ENCODE results near the gene PARD3B. TPM values are rescaled to one million over a fixed set of nuclear protein-coding genes. Genes with fewer than 3 reads are reported as not detected.

Gene PARD3B
- total RNA-seq, 2 experiments from 2014 or later, result 0.23 to 0.53 TPM

- Mint-ChIP-seq H3K9me3 (no peaks in the 10 kb centered on the region), H3K27me3 (peaks cover 2% of the 10 kb centered on the region), H3K4me1 (no peaks in the 10 kb centered on the region), H3K4me3 (no peak overlapping the region), H3K36me3 (ENCODE audit: low read depth) (no peaks in the 10 kb centered on the region), H3K27ac (no peak overlapping the region)
- ChIA-PET POLR2A (no interaction called here), CTCF (no interaction called here)
- DNase-seq, result no peak
These were observed 136.1 kb downstream of the PARD3B start for GRCh38 chr2:204681412-204681811.

GRCh38 chr2:204683384-204683783 is 138.1 kb downstream of the PARD3B start:
- DNase-seq, result no peak
- Mint-ChIP-seq H3K36me3 (ENCODE audit: low read depth) (no peaks in the 10 kb centered on the region), H3K4me3 (no peak overlapping the region), H3K4me1 (no peaks in the 10 kb centered on the region), H3K27me3 (no peaks in the 10 kb centered on the region), H3K27ac (no peak overlapping the region), H3K9me3 (no peaks in the 10 kb centered on the region)
- ChIA-PET POLR2A (no interaction called here), CTCF (no interaction called here)

- CTCF ChIA-PET, result no interaction called here
- H3K4me1 Mint-ChIP-seq, result no peaks in the 10 kb centered on the region
- DNase-seq, result no peak
- POLR2A ChIA-PET, result no interaction called here
- no peaks in the 10 kb centered on the region for H3K9me3 Mint-ChIP-seq
- H3K36me3 Mint-ChIP-seq (ENCODE audit: low read depth), result no peaks in the 10 kb centered on the region
- H3K27me3 Mint-ChIP-seq, result no peaks in the 10 kb centered on the region
- H3K27ac Mint-ChIP-seq, result no peak overlapping the region
- H3K4me3 Mint-ChIP-seq, result no peak overlapping the region
These were observed 141.1 kb downstream of the PARD3B start for GRCh38 chr2:204686406-204686805.

- ChIA-PET POLR2A (no interaction called here), CTCF (no interaction called here)
- Mint-ChIP-seq H3K36me3 (ENCODE audit: low read depth) (no peaks in the 10 kb centered on the region), H3K4me3 (no peak overlapping the region), H3K4me1 (peaks cover 4% of the 10 kb centered on the region), H3K27me3 (no peaks in the 10 kb centered on the region), H3K9me3 (no peaks in the 10 kb centered on the region), H3K27ac (no peak overlapping the region)
- no peak for DNase-seq
These were observed 142.5 kb downstream of the PARD3B start for GRCh38 chr2:204687776-204688175.

- Mint-ChIP-seq H3K4me1 (peaks cover 8% of the 10 kb centered on the region), H3K27ac (no peak overlapping the region), H3K4me3 (no peak overlapping the region), H3K27me3 (peaks cover 5% of the 10 kb centered on the region), H3K9me3 (no peaks in the 10 kb centered on the region), H3K36me3 (ENCODE audit: low read depth) (no peaks in the 10 kb centered on the region)
- ChIA-PET POLR2A (no interaction called here), CTCF (interaction anchor here (0.8 to 1.9 kb wide), 5 partner anchors 14 to 620 kb away, joined by 3 to 4 read pairs (median 3); no protein-coding TSS in a partner anchor)
- DNase-seq, result peak; percentile 19
These were observed 146.7 kb downstream of the PARD3B start for GRCh38 chr2:204691911-204692510.

GRCh38 chr2:204692790-204693189 is 147.5 kb downstream of the PARD3B start:
- no peak overlapping the region for H3K4me3 Mint-ChIP-seq
- ChIA-PET CTCF (interaction anchor here (0.9 to 1.9 kb wide), 3 partner anchors 15 to 263 kb away, joined by 3 to 4 read pairs (median 4); no protein-coding TSS in a partner anchor), POLR2A (no interaction called here)
- H3K36me3 Mint-ChIP-seq (ENCODE audit: low read depth), result no peaks in the 10 kb centered on the region
- no peak overlapping the region for H3K27ac Mint-ChIP-seq
- H3K4me1 Mint-ChIP-seq, result peaks cover 8% of the 10 kb centered on the region
- DNase-seq, result no peak
- H3K9me3 Mint-ChIP-seq, result no peaks in the 10 kb centered on the region
- H3K27me3 Mint-ChIP-seq, result peaks cover 5% of the 10 kb centered on the region

- no peak for DNase-seq
- CTCF ChIA-PET, result no interaction called here
- Mint-ChIP-seq H3K27ac (no peak overlapping the region), H3K36me3 (ENCODE audit: low read depth) (no peaks in the 10 kb centered on the region), H3K4me1 (peaks cover 8% of the 10 kb centered on the region), H3K9me3 (no peaks in the 10 kb centered on the region), H3K4me3 (no peak overlapping the region), H3K27me3 (peaks cover 5% of the 10 kb centered on the region)
- POLR2A ChIA-PET, result no interaction called here
These were observed 148.0 kb downstream of the PARD3B start for GRCh38 chr2:204693262-204693661.

GRCh38 chr2:204695506-204695905 is 150.2 kb downstream of the PARD3B start:
- no peaks in the 10 kb centered on the region for H3K9me3 Mint-ChIP-seq
- no peak for DNase-seq
- peaks cover 5% of the 10 kb centered on the region for H3K27me3 Mint-ChIP-seq
- CTCF ChIA-PET, result no interaction called here
- H3K4me1 Mint-ChIP-seq, result peaks cover 8% of the 10 kb centered on the region
- H3K36me3 Mint-ChIP-seq (ENCODE audit: low read depth), result no peaks in the 10 kb centered on the region
- POLR2A ChIA-PET, result no interaction called here
- H3K27ac Mint-ChIP-seq, result no peak overlapping the region
- no peak overlapping the region for H3K4me3 Mint-ChIP-seq

GRCh38 chr2:204696124-204696523 is 150.8 kb downstream of the PARD3B start:
- Mint-ChIP-seq H3K27me3 (peaks cover 5% of the 10 kb centered on the region), H3K4me1 (peaks cover 8% of the 10 kb centered on the region), H3K4me3 (no peak overlapping the region), H3K9me3 (no peaks in the 10 kb centered on the region), H3K36me3 (ENCODE audit: low read depth) (no peaks in the 10 kb centered on the region), H3K27ac (no peak overlapping the region)
- CTCF ChIA-PET, result no interaction called here
- DNase-seq, result no peak
- POLR2A ChIA-PET, result no interaction called here

GRCh38 chr2:204705243-204705932 is 160.1 kb downstream of the PARD3B start:
- Mint-ChIP-seq H3K4me1 (no peaks in the 10 kb centered on the region), H3K9me3 (no peaks in the 10 kb centered on the region), H3K36me3 (ENCODE audit: low read depth) (no peaks in the 10 kb centered on the region), H3K4me3 (no peak overlapping the region), H3K27me3 (no peaks in the 10 kb centered on the region), H3K27ac (no peak overlapping the region)
- CTCF ChIA-PET, result no interaction called here
- DNase-seq, result no peak
- POLR2A ChIA-PET, result no interaction called here

GRCh38 chr2:204706939-204707338 is 161.7 kb downstream of the PARD3B start:
- ChIA-PET CTCF (no interaction called here), POLR2A (no interaction called here)
- no peaks in the 10 kb centered on the region for H3K4me1 Mint-ChIP-seq
- H3K27me3 Mint-ChIP-seq, result no peaks in the 10 kb centered on the region
- H3K4me3 Mint-ChIP-seq, result no peak overlapping the region
- H3K36me3 Mint-ChIP-seq (ENCODE audit: low read depth), result no peaks in the 10 kb centered on the region
- H3K27ac Mint-ChIP-seq, result no peak overlapping the region
- H3K9me3 Mint-ChIP-seq, result no peaks in the 10 kb centered on the region
- no peak for DNase-seq

GRCh38 chr2:204713211-204713610 is 167.9 kb downstream of the PARD3B start:
- no peak for DNase-seq
- no peaks in the 10 kb centered on the region for H3K9me3 Mint-ChIP-seq
- H3K27me3 Mint-ChIP-seq, result no peaks in the 10 kb centered on the region
- no peak overlapping the region for H3K4me3 Mint-ChIP-seq
- H3K4me1 Mint-ChIP-seq, result no peaks in the 10 kb centered on the region
- no peaks in the 10 kb centered on the region for H3K36me3 Mint-ChIP-seq (ENCODE audit: low read depth)
- ChIA-PET CTCF (interaction anchor here (1.2 kb wide), 1 partner anchor 448 kb away, joined by 3 read pairs; no protein-coding TSS in a partner anchor), POLR2A (no interaction called here)
- H3K27ac Mint-ChIP-seq, result no peak overlapping the region

GRCh38 chr2:204715361-204715760 is 170.1 kb downstream of the PARD3B start:
- POLR2A ChIA-PET, result no interaction called here
- Mint-ChIP-seq H3K27me3 (no peaks in the 10 kb centered on the region), H3K4me3 (no peak overlapping the region), H3K9me3 (no peaks in the 10 kb centered on the region), H3K27ac (no peak overlapping the region), H3K4me1 (no peaks in the 10 kb centered on the region), H3K36me3 (ENCODE audit: low read depth) (no peaks in the 10 kb centered on the region)
- CTCF ChIA-PET, result no interaction called here
- no peak for DNase-seq

- DNase-seq, result no peak
- Mint-ChIP-seq H3K36me3 (ENCODE audit: low read depth) (no peaks in the 10 kb centered on the region), H3K4me1 (no peaks in the 10 kb centered on the region), H3K4me3 (no peak overlapping the region), H3K27me3 (peaks cover 1% of the 10 kb centered on the region), H3K9me3 (no peaks in the 10 kb centered on the region), H3K27ac (no peak overlapping the region)
- CTCF ChIA-PET, result no interaction called here
- POLR2A ChIA-PET, result no interaction called here
These were observed 172.3 kb downstream of the PARD3B start for GRCh38 chr2:204717591-204717990.
